ENCODE results near the gene GCNT1. TPM values are rescaled to one million over a fixed set of nuclear protein-coding genes. Genes with fewer than 3 reads are reported as not detected.
"Not testable (repeated sequence)": the region's sequence is repeated elsewhere in the genome, so short reads cannot be mapped to it uniquely, and the experiment has no call there.

GCNT1 gene
- polyA plus RNA-seq, 3 donors: 4.0 to 5.4 (median 4.8) TPM

DNA sequence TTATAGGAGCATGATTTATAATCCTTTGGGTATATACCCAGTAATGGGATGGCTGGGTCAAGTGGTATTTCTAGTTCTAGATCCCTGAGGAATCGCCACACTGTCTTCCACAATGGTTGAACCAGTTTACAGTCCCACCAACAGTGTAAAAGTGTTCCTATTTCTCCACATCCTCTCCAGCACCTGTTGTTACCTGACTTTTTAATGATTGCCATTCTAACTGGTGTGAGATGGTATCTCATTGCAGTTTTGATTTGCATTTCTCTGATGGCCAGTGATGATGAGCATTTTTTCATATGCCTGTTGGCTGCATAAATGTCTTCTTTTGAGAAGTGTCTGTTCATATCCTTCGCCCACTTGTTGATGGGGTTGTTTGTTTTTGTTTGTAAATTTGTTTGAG is 20.4 kb downstream of the GCNT1 start:
- DNase-seq (ENCODE audit: low read depth in 3 of 3, low spot score in 2 of 3): not testable (repeated sequence)

DNA sequence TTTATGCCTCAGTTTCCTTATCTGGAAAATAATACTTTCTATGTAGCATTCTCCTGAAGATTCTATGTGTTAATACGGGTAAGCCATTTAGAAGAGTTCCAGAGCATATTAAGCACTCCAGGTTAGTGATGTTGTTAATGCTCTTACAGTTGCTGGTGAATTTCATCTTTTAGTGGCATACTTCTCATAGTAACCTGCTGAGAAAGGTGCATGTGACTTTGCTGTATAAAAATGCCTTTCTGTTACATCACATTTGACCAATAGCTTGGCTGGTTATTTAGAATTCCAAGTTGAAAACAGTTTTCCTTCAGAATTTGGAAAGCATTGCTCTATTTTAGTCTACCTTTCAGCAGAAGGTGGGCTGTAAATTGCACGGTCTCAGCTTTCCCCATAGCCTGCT is 27.2 kb downstream of the GCNT1 start:
- no peak for DNase-seq (ENCODE audit: low read depth in 3 of 3, low spot score in 2 of 3)

DNA sequence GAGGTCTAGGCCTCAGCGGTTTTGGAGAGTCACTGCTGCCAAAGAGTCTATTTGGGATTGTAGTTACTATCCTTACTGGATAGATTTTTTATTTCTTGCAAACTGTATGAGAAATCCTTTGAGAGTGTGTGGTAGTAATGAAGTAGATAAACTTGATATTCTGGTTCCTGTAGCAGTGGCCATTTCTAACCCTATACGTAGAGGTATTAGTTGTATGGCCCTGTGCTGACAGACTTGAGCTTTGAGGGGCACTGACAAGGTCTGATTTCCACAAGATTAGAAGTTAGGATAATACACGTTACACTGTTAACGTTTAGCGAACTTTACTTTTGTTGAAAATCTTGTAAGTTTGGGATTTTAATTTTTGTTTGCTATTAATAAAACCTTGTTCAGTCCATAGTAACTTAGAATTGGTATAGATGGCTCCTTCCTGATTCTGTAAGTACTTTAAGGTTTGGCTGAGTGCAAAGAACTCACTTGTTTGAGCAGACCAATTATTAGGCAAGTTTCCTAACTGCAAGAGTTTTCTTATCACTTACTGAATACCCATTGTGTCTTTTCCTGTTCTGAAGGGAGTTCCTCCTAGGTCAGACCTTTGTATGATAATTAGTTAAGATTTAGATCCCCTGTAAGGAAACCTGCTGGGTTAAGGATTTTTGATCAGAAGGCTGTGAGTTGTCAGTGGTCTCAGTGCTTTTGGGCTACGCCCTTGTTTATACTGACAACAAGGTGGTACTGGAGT is 31.4 kb downstream of the GCNT1 start:
- DNase-seq (ENCODE audit: low read depth in 3 of 3, low spot score in 2 of 3): no peak

DNA sequence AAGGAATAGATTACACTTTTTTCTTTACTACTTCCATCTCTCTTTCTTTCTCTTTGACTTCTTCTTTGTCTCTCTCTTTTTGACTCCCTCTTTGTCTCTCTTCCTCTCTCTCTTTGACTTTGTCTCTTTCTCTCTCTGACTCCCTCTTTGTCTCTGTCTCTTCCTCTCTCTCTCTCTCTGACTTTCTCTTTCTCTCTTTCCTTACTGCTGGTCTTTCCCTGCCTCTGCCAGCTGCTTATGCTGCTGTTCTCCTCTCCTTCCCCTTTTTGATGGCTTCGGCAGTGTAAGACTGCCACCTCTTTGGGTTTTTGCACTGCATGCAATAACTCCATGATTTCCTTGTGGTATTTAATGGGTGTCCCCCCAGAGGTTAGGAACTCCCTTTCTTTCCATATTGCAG is 32.1 kb downstream of the GCNT1 start:
- not testable (repeated sequence) for DNase-seq (ENCODE audit: low read depth in 3 of 3, low spot score in 2 of 3)

- DNase-seq (ENCODE audit: low read depth in 3 of 3, low spot score in 2 of 3): not testable (repeated sequence)
Observed at GRCh38 chr9:76493496-76493895, 34.5 kb downstream of the GCNT1 start.

GRCh38 chr9:76500061-76500460 is 41.1 kb downstream of the GCNT1 start:
- no peak for DNase-seq (ENCODE audit: low read depth in 3 of 3, low spot score in 2 of 3)

DNA sequence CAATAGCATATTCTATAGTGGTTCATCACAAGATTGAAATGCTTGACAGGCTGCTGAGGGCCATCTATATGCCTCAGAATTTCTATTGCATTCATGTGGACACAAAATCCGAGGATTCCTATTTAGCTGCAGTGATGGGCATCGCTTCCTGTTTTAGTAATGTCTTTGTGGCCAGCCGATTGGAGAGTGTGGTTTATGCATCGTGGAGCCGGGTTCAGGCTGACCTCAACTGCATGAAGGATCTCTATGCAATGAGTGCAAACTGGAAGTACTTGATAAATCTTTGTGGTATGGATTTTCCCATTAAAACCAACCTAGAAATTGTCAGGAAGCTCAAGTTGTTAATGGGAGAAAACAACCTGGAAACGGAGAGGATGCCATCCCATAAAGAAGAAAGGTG is 43.8 kb downstream of the GCNT1 start:
- DNase-seq (ENCODE audit: low read depth in 3 of 3, low spot score in 2 of 3): no peak

DNA sequence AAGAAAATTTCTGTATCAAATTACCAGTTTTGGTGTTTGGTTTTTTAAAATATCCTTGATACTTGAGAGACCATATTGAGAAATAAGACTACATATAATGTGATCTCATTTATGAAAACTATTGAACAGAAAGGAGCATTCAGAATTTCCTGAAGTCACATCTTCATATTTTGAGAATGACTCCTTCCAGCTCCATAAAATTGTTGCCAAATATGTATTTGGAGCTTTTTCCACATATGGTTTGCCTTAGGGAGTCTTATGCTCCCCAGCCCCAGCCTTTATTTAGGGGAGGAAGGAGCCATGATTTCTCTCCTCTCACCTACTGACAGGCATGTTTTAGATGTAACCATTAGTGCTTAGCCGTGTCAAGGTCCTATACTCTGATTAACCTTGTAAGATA is 51.1 kb downstream of the GCNT1 start:
- DNase-seq (ENCODE audit: low read depth in 3 of 3, low spot score in 2 of 3): no peak

DNA sequence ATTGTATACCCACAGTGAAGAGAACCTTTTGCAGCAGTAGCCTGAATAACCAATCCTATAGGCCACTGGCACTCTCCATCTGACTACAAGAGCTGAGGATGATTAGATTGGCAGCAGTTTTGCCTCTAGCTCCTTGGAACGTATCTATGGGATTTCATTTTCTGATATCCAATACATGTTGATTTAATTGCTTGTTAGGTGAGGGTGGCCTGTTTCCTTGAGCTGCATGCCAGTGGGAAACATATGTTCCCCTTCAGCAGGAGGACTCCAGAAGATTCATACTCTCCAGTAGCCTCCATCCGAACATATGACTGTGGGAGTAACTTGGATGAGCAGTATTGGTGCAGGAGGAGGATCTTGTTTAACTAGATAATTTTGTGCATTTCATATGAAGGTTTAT is 51.5 kb downstream of the GCNT1 start:
- no peak for DNase-seq (ENCODE audit: low read depth in 3 of 3, low spot score in 2 of 3)

DNA sequence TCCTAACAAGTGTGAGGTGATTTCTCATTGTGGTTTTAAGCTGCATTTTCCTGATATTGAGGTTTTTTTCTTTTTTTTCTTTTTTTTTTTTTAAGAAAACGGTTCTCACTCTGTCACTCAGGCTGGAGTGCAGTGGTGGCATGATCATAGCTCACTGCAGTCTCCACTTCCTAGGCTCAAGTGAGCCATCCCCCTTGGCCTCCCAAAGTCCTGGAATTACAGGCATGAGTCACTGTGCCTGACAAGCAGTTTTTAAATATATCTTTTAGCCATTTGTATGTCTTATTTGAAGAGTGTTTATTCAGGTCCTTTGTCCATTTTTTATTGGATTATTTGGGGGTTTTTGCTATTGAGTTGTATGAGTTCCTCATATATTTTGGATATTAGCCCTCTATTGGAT is 53.8 kb downstream of the GCNT1 start:
- no peak for DNase-seq (ENCODE audit: low read depth in 3 of 3, low spot score in 2 of 3)

GRCh38 chr9:76516350-76516749 is 57.4 kb downstream of the GCNT1 start:
- DNase-seq (ENCODE audit: low read depth in 3 of 3, low spot score in 2 of 3): no peak

GRCh38 chr9:76516871-76517270 is 57.9 kb downstream of the GCNT1 start:
- no peak for DNase-seq (ENCODE audit: low read depth in 3 of 3, low spot score in 2 of 3)

GRCh38 chr9:76519075-76519835 is 60.3 kb downstream of the GCNT1 start:
- no peak for DNase-seq (ENCODE audit: low read depth in 3 of 3, low spot score in 2 of 3)

DNA sequence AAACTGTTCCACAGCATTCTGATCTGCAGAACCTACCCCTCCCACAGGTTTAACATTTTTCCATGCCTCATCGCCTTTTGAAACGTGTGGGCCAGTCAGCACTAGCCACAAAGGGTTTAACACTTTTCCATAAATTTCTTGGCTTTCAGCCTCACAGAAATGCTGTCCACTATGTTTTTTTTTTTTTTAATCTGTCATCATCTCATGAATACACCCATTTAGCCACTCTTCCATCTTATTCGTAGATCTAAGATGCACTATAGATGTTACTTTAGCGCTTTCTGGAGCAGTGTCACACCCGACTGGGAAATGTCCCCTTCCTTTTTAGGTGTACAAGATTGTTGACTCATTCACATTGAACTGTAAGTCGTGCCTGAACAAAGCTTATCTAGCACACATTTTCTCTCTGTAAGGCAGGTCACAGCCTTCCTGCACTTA is 62.3 kb downstream of the GCNT1 start:
- DNase-seq (ENCODE audit: low read depth in 3 of 3, low spot score in 2 of 3): no peak

GRCh38 chr9:76521906-76522305 is 62.9 kb downstream of the GCNT1 start:
- DNase-seq (ENCODE audit: low read depth in 3 of 3, low spot score in 2 of 3): no peak

- not testable (repeated sequence) for DNase-seq (ENCODE audit: low read depth in 3 of 3, low spot score in 2 of 3)
Observed at GRCh38 chr9:76523617-76524200, 64.7 kb downstream of the GCNT1 start.

- DNase-seq (ENCODE audit: low read depth in 3 of 3, low spot score in 2 of 3): no peak
Observed at GRCh38 chr9:76525196-76525595, 66.2 kb downstream of the GCNT1 start.

DNA sequence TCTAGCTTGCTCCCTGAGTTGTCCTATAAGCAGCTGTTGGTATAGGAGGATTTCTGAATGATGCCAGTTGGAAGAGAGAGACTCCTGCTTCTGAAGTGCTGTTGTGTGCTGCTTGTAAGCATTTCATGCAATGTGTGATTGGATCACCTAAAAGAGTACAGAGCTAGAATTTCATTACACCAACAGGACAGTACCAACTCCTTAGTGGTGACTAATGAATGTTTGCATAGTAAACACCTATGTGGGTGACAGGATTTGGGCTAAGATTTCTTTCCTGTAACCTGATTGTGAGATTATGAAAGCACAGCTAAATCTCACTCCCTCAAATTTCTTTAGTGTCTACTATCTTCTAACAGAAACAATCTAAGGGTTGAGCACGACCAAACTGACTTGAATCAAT is 67.0 kb downstream of the GCNT1 start:
- no peak for DNase-seq (ENCODE audit: low read depth in 3 of 3, low spot score in 2 of 3)

DNA sequence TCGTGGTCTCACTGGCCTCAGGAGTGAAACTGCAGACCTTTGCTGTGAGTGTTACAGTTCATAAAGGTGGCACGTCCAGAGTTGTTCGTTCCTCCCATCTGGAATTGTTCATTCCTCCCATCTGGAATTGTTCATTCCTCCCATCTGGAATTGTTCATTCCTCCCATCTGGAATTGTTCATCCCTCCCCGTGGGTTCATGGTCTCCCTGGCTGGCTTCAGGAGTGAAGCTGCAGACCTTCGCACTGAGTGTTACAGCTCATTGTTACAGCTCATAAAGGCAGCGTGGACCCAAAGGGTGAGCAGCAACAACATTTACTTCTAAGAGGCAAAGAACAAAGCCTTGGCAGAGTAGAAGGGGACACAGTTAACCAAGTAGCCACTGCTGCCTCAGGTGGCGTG is 69.1 kb downstream of the GCNT1 start:
- DNase-seq (ENCODE audit: low read depth in 3 of 3, low spot score in 2 of 3): no peak

- DNase-seq (ENCODE audit: low read depth in 3 of 3, low spot score in 2 of 3): no peak
Observed at GRCh38 chr9:76528642-76529190, 69.7 kb downstream of the GCNT1 start.

GRCh38 chr9:76529653-76530052 is 70.7 kb downstream of the GCNT1 start:
- no peak for DNase-seq (ENCODE audit: low read depth in 3 of 3, low spot score in 2 of 3)

All from right renal cortex interstitium (tissue), 3 donors.